Osteoblast (primary cell): ENCODE data around the gene NT5DC2. TPM values are rescaled to one million over a fixed set of nuclear protein-coding genes. Genes with fewer than 3 reads are reported as not detected.

ENCODE experiments used
- DNase-seq: peaks from one replicate; pipeline ENCODE4 v3.0.0; 2011; ENCODE audit warnings: low spot score, mixed read lengths; ENCODE audit not compliant: insufficient read length; ENCODE audit errors: missing footprints
- H2AFZ ChIP-seq: 2 replicates; pipeline ENCODE4 v1.6.0; 2011; ENCODE audit warnings: mild to moderate bottlenecking, low read length
- H3K27ac ChIP-seq: 2 replicates; pipeline ENCODE4 v1.5.1; 2011; ENCODE audit warnings: mild to moderate bottlenecking, low read depth, low read length, moderate library complexity
- H3K27me3 ChIP-seq: 2 replicates; pipeline ENCODE4 v1.6.0; 2012; ENCODE audit warnings: mild to moderate bottlenecking, control low read depth, inconsistent platforms, low read length, moderate library complexity; ENCODE audit not compliant: insufficient read depth
- H3K36me3 ChIP-seq: 2 replicates; pipeline ENCODE4 v1.5.1; 2011; ENCODE audit warnings: mild to moderate bottlenecking, low read length, control low read depth, moderate library complexity; ENCODE audit not compliant: insufficient read depth
- H3K4me1 ChIP-seq: 2 replicates; pipeline ENCODE4 v1.5.1; 2011; ENCODE audit warnings: mild to moderate bottlenecking, low read length, control low read depth, moderate library complexity; ENCODE audit not compliant: insufficient read depth
- H3K4me2 ChIP-seq: 2 replicates; pipeline ENCODE4 v1.6.0; 2011; ENCODE audit warnings: mild to moderate bottlenecking, low read length; ENCODE audit not compliant: insufficient read depth
- H3K4me3 ChIP-seq: fragments of 200-600 bp; sonication (generic); 3 replicates; pipeline ENCODE4 v1.5.1; 2012; ENCODE audit warnings: mild to moderate bottlenecking, low read length, inconsistent platforms; ENCODE audit not compliant: insufficient read depth
- H3K79me2 ChIP-seq: 2 replicates; pipeline ENCODE4 v1.6.0; 2012; ENCODE audit warnings: mild to moderate bottlenecking, low read length, control low read depth, inconsistent platforms; ENCODE audit not compliant: insufficient read depth
- H3K9me3 ChIP-seq: 2 replicates; pipeline ENCODE4 v1.5.1; 2011; ENCODE audit warnings: low read depth, low read length, control low read depth
- H4K20me1 ChIP-seq: 2 replicates; pipeline ENCODE4 v1.6.0; 2012; ENCODE audit warnings: mild to moderate bottlenecking, low read length, control low read depth; ENCODE audit not compliant: insufficient read depth
- total RNA-seq: library from RNA; depleted of rRNA; stranded (reverse); fragments of >200 nt; gene quantifications from 2 replicates; pipeline ENCODE4 v1.2.3, GENCODE V29; 2012
- TF ChIP-seq, protein P1 (sequence below): IDR thresholded peaks from 2 replicates; pipeline ENCODE4 v1.5.1; 2011; ENCODE audit warnings: mild to moderate bottlenecking, low read depth, low read length, moderate library complexity; ENCODE audit errors: extremely low read depth

The NT5DC2 gene
- total RNA-seq, 1 donor = 52.5 TPM

DNA sequence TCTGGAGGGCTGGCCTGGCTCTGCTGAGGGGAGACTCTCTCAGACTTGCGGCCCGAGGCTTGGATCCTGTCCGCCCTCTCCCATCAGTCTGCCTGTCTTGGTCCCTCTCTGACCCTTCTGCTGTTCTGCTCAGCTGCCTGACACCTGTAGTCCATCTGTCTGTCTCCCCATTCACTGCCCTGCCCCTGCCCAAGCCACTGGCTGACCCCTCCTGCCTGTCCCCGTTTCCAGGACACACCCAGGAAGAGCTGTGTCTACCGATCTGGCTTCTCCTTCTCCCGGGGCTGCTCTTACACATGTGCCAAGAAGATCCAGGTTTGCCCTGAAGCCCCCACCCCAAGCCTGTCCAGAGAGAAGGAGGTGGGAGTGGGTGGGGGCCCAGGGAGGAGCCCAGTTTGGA is 18.5 kb downstream of the NT5DC2 start:
- TF ChIP-seq, protein P1, sequence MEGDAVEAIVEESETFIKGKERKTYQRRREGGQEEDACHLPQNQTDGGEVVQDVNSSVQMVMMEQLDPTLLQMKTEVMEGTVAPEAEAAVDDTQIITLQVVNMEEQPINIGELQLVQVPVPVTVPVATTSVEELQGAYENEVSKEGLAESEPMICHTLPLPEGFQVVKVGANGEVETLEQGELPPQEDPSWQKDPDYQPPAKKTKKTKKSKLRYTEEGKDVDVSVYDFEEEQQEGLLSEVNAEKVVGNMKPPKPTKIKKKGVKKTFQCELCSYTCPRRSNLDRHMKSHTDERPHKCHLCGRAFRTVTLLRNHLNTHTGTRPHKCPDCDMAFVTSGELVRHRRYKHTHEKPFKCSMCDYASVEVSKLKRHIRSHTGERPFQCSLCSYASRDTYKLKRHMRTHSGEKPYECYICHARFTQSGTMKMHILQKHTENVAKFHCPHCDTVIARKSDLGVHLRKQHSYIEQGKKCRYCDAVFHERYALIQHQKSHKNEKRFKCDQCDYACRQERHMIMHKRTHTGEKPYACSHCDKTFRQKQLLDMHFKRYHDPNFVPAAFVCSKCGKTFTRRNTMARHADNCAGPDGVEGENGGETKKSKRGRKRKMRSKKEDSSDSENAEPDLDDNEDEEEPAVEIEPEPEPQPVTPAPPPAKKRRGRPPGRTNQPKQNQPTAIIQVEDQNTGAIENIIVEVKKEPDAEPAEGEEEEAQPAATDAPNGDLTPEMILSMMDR = no peak
- H3K4me1 ChIP-seq = no peaks in the 10 kb centered on the region
- H3K9me3 ChIP-seq = no peaks in the 10 kb centered on the region
- no peak for DNase-seq
- H4K20me1 ChIP-seq = no peaks in the 10 kb centered on the region
- H3K79me2 ChIP-seq = no peaks in the 10 kb centered on the region
- no peak overlapping the region for H2AFZ ChIP-seq
- H3K27me3 ChIP-seq = peaks cover 5% of the 10 kb centered on the region
- no peak overlapping the region for H3K4me3 ChIP-seq
- H3K4me2 ChIP-seq = no peak overlapping the region
- no peak overlapping the region for H3K27ac ChIP-seq
- H3K36me3 ChIP-seq = no peaks in the 10 kb centered on the region

DNA sequence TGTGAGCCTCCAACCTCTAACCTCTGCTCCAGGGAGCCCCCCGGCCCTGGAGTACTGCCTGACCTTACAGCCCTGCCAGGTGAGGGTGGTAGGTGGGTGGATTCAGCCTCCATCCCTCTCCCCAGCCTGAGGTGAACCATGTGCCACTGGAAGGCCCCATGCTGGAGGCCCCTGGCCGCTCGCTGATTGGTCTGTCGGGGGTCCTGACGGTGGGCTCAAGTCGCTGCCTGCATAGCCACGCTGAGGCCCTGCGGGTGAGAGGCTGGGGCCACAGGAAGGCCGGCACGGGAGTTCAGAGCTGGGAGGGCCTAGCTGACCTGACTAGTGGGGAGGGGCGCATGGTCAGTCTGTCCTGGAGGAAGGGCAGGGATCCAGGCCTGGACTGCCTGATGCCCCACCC is 19.1 kb downstream of the NT5DC2 start:
- peaks cover 5% of the 10 kb centered on the region for H3K27me3 ChIP-seq

DNA sequence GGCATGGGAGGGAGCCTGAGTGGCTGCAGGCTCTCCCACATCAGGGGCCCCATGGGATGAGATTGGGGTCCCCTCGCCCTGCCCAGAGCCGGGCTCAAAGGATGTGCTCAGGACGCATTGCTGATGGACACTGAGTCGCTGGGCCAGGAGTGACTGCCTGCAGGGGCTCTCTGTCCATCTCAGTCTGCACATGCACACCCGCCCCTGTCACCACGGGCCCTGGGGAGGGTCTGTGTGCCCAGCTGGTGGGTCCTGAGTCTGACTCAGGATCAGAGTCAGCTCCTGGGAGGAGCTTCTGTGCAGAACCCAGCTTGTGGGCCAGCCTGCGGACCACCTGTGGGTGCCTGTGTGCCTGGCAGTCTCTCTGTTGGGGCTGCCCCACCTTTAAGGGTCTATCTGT is 20.4 kb downstream of the NT5DC2 start:
- Histone ChIP-seq H3K4me2 (no peak overlapping the region), H3K27ac (no peak overlapping the region), H3K9me3 (no peaks in the 10 kb centered on the region), H4K20me1 (no peaks in the 10 kb centered on the region), H3K27me3 (peaks cover 5% of the 10 kb centered on the region), H2AFZ (no peak overlapping the region), H3K4me1 (no peaks in the 10 kb centered on the region), H3K79me2 (no peaks in the 10 kb centered on the region), H3K36me3 (no peaks in the 10 kb centered on the region), H3K4me3 (no peak overlapping the region)
- no peak for DNase-seq
- TF ChIP-seq, protein P1 = no peak

More for the DNA sequence above, 19.1 kb downstream of the NT5DC2 start:
- no peaks in the 10 kb centered on the region for H3K4me1 ChIP-seq
- no peak overlapping the region for H3K4me3 ChIP-seq
- H2AFZ ChIP-seq = no peak overlapping the region
- H3K4me2 ChIP-seq = no peak overlapping the region
- H3K9me3 ChIP-seq = no peaks in the 10 kb centered on the region
- no peaks in the 10 kb centered on the region for H4K20me1 ChIP-seq
- no peak overlapping the region for H3K27ac ChIP-seq
- H3K79me2 ChIP-seq = no peaks in the 10 kb centered on the region
- DNase-seq = no peak
- no peaks in the 10 kb centered on the region for H3K36me3 ChIP-seq
- TF ChIP-seq, protein P1 = no peak

DNA sequence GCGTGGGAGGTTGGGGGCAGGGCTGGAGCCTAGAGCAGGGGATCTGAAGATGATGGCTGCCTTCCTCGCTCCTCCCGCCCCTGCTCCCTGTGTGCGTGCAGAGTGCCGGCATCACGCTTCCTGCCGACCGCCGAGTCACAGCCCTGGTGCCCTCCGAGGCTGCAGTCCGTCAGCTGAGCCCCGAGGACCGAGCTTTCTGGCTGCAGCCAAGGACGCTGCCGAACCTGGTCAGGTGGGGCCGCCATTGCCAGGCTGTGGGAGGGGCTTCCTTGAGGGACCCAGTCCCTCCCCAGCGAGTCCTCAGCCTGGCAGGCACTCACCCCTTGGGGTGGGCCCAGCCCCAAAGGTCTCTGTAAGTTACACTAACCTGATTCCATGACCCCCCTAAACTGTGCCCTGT is 20.9 kb downstream of the NT5DC2 start:
- TF ChIP-seq, protein P1 = no peak
- DNase-seq = no peak
- no peak overlapping the region for H3K4me3 ChIP-seq
- no peaks in the 10 kb centered on the region for H3K36me3 ChIP-seq
- no peaks in the 10 kb centered on the region for H3K9me3 ChIP-seq
- no peak overlapping the region for H3K4me2 ChIP-seq
- H3K27me3 ChIP-seq = peaks cover 5% of the 10 kb centered on the region
- no peaks in the 10 kb centered on the region for H3K4me1 ChIP-seq
- H3K27ac ChIP-seq = no peak overlapping the region
- H3K79me2 ChIP-seq = no peaks in the 10 kb centered on the region
- no peak overlapping the region for H2AFZ ChIP-seq
- H4K20me1 ChIP-seq = no peaks in the 10 kb centered on the region
